Measurements from ENCODE around the gene PCDH15. TPM values are rescaled to one million over a fixed set of nuclear protein-coding genes. Genes with fewer than 3 reads are reported as not detected.

PCDH15 gene
- total RNA-seq, 1 experiment from 2014 or later, result 0.61 TPM

DNA sequence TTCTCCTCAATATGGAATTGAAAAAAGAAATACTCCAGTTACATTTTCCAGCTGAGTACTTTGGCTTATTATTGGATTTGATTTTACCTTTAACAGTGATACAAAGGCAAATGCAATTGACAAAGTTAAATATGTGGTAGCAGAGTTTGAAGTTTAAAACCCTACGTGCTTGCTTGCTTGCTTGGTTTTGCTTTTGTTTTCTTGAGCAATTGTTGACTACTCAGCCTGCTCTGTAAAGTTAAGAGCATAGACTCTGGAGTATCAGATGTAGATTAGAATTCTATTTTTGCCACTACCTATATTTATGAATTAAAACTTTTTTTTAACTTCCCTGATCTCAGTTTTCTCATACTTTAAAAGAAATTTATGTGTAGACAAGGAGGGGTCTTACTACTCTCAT, 51.4 kb downstream of the PCDH15 start:
- Histone ChIP-seq H2BK20ac (ENCODE audit: low read depth, low read length, poor library complexity, severe bottlenecking) (no peak overlapping the region), H4K20me1 (ENCODE audit: control insufficient read depth, insufficient read depth, insufficient read length) (no peaks in the 10 kb centered on the region), H2BK12ac (ENCODE audit: insufficient read length, low read depth, low read length) (no peak overlapping the region), H3K27me3 (ENCODE audit: insufficient read depth, low read length) (no peaks in the 10 kb centered on the region), H3K79me1 (ENCODE audit: insufficient read depth, low read depth, low read length, poor library complexity, severe bottlenecking) (no peaks in the 10 kb centered on the region), H3K23me2 (ENCODE audit: insufficient read length, low read depth, low read length, poor library complexity, severe bottlenecking) (no peaks in the 10 kb centered on the region), H3T11ph (ENCODE audit: low read length) (no peak overlapping the region), H3K4me2 (ENCODE audit: insufficient read depth, insufficient read length, low read length) (no peak overlapping the region), H2BK120ac (ENCODE audit: low read depth, low read length, poor library complexity, severe bottlenecking) (no peak overlapping the region), H2BK5ac (ENCODE audit: insufficient read length, low read length) (no peak overlapping the region), H3K9ac (ENCODE audit: extremely low read depth, insufficient read length, low read length) (no peak overlapping the region), H3K56ac (ENCODE audit: insufficient read length, low read depth, low read length) (no peak overlapping the region), H3K14ac (ENCODE audit: insufficient read depth, low read length) (no peak overlapping the region), H3K4ac (ENCODE audit: low read depth, low read length) (no peak overlapping the region), H3K27ac (ENCODE audit: insufficient read length, low read depth, low read length) (no peak overlapping the region), H2AK5ac (ENCODE audit: insufficient read length, low read length) (no peak overlapping the region), H3K4me1 (ENCODE audit: insufficient read depth, low read length) (no peaks in the 10 kb centered on the region; the same call in 1 of the 2 replicates), H3K18ac (ENCODE audit: insufficient read length, low read depth, low read length) (no peak overlapping the region), H3K9me3 (ENCODE audit: control insufficient read depth, low read depth, low read length) (no peaks in the 10 kb centered on the region), H3K23ac (ENCODE audit: insufficient read length, low read depth, low read length) (no peak overlapping the region), H2BK15ac (ENCODE audit: low read depth, low read length) (no peak overlapping the region), H4K5ac (ENCODE audit: insufficient read length, low read depth, low read length) (no peak overlapping the region), H3K79me2 (ENCODE audit: insufficient read depth, low read length) (no peaks in the 10 kb centered on the region), H4K8ac (replicated peaks; ENCODE audit: insufficient read length, low read depth, low read length) (no peak overlapping the region), H4K91ac (ENCODE audit: insufficient read length, low read depth, low read length) (no peak overlapping the region), H2AFZ (ENCODE audit: low read length) (no peak overlapping the region)
- H3K36me3 Mint-ChIP-seq (ENCODE audit: insufficient read depth in 1 of 3, low read depth in 3 of 3), result no peaks in the 10 kb centered on the region
- no CpG with 5 or more reads among the region's 1 CpG for WGBS (ENCODE audit: extremely low coverage, insufficient read length, low lambda C conversion rate)
- no peak overlapping the region for H3K27ac Mint-ChIP-seq
- TF ChIP-seq, protein P1, sequence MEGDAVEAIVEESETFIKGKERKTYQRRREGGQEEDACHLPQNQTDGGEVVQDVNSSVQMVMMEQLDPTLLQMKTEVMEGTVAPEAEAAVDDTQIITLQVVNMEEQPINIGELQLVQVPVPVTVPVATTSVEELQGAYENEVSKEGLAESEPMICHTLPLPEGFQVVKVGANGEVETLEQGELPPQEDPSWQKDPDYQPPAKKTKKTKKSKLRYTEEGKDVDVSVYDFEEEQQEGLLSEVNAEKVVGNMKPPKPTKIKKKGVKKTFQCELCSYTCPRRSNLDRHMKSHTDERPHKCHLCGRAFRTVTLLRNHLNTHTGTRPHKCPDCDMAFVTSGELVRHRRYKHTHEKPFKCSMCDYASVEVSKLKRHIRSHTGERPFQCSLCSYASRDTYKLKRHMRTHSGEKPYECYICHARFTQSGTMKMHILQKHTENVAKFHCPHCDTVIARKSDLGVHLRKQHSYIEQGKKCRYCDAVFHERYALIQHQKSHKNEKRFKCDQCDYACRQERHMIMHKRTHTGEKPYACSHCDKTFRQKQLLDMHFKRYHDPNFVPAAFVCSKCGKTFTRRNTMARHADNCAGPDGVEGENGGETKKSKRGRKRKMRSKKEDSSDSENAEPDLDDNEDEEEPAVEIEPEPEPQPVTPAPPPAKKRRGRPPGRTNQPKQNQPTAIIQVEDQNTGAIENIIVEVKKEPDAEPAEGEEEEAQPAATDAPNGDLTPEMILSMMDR (conservative IDR thresholded peaks at IDR 0.05), result no peak
- H3K4me3 Mint-ChIP-seq, result no peak overlapping the region
- no peaks in the 10 kb centered on the region for H3K27me3 Mint-ChIP-seq (ENCODE audit: low read depth)
- DNase-seq, result no peak
- no peaks in the 10 kb centered on the region for H3K9me3 Mint-ChIP-seq
- H3K4me1 Mint-ChIP-seq, result no peaks in the 10 kb centered on the region

Data from H9 (cell line).